ENCODE data around the gene ANKH. TPM values are rescaled to one million over a fixed set of nuclear protein-coding genes. Genes with fewer than 3 reads are reported as not detected.

The ANKH gene
- total and polyA plus RNA-seq, 2 donors (not counting 1 experiment from before 2014, with no cell fraction given): 13.7 to 71.1 TPM

DNA sequence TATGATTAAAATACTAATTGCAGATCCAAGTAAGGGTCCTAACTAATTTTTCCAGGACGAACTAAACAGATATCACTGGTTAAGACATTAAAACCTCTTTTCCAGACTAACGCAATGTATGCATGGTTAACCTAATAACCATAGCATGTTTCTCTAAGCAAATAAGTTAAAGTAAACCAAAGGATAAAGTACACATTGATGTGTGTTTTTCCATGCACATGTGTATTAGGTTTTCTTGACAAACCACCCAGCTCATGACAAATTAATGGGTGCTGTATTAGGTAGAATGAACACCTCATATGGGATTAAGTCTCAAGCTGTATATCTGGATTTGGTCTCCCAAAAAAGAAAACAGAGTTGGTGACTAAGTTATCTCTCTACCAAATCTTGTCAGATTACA, 45.6 kb downstream of the ANKH start:
- H3K27me3 Mint-ChIP-seq: no peaks in the 10 kb centered on the region
- intact Hi-C loops (cut with micrococcal nuclease): no loop called here
- H3K9me3 Mint-ChIP-seq (ENCODE audit: insufficient read depth): no peaks in the 10 kb centered on the region
- no peak for TF ChIP-seq EZH2 (IDR thresholded peaks at IDR 0.05; ENCODE audit: borderline replicate concordance, insufficient read depth, low read depth, low read length, poor library complexity, severe bottlenecking)
- TF ChIP-seq, protein P1, sequence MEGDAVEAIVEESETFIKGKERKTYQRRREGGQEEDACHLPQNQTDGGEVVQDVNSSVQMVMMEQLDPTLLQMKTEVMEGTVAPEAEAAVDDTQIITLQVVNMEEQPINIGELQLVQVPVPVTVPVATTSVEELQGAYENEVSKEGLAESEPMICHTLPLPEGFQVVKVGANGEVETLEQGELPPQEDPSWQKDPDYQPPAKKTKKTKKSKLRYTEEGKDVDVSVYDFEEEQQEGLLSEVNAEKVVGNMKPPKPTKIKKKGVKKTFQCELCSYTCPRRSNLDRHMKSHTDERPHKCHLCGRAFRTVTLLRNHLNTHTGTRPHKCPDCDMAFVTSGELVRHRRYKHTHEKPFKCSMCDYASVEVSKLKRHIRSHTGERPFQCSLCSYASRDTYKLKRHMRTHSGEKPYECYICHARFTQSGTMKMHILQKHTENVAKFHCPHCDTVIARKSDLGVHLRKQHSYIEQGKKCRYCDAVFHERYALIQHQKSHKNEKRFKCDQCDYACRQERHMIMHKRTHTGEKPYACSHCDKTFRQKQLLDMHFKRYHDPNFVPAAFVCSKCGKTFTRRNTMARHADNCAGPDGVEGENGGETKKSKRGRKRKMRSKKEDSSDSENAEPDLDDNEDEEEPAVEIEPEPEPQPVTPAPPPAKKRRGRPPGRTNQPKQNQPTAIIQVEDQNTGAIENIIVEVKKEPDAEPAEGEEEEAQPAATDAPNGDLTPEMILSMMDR (IDR thresholded peaks at IDR 0.05): no peak
- Histone ChIP-seq H3K9me3 (ENCODE audit: control extremely low read depth in 1 of 3, control insufficient read depth in 2 of 3, insufficient read depth in 1 of 3, low read length in 2 of 3) (no peaks in the 10 kb centered on the region), H3K27ac (ENCODE audit: low read length in 2 of 2) (no peak overlapping the region), H3K4me1 (ENCODE audit: control insufficient read depth in 2 of 2, insufficient read depth in 2 of 2, low read length in 2 of 2) (no peaks in the 10 kb centered on the region), H3K9ac (ENCODE audit: low read length) (no peak overlapping the region), H3K27me3 (replicated peaks in 1 of 4; ENCODE audit: control extremely low read depth in 1 of 4, control insufficient read depth in 3 of 4, insufficient read depth in 4 of 4, low read length in 3 of 4) (no peaks in the 10 kb centered on the region), H3K79me2 (ENCODE audit: control insufficient read depth, insufficient read depth, low read length) (peaks cover 6% of the 10 kb centered on the region), H3K4me2 (replicated peaks; ENCODE audit: low read depth, low read length, poor library complexity, severe bottlenecking) (no peak overlapping the region), H3K36me3 (replicated peaks in 1 of 2; ENCODE audit: control extremely low read depth in 1 of 2, control insufficient read depth in 1 of 2, extremely low read depth in 1 of 2, insufficient read depth in 2 of 2, low read length in 1 of 2) (no peaks in the 10 kb centered on the region), H2AFZ (ENCODE audit: insufficient read depth, low read depth, low read length, poor library complexity, severe bottlenecking) (no peak overlapping the region), H3K4me3 (ENCODE audit: control extremely low read depth in 1 of 5, extremely low read depth in 1 of 5, insufficient read depth in 1 of 5, low read depth in 2 of 5, low read length in 4 of 5) (no peak overlapping the region), H4K20me1 (ENCODE audit: control insufficient read depth, insufficient read depth, low read length, poor library complexity, severe bottlenecking) (no peaks in the 10 kb centered on the region)
- H3K27ac Mint-ChIP-seq: no peak overlapping the region
- ChIA-PET CTCF (no interaction called here), POLR2A (no interaction called here)
- DNase-seq (no peak), ATAC-seq (ENCODE audit: low read depth) (no peak)
- no peak overlapping the region for H3K4me3 Mint-ChIP-seq
- WGBS (ENCODE audit: insufficient coverage): no CpG with 5 or more reads among the region's 2 CpGs
- no peaks in the 10 kb centered on the region for H3K4me1 Mint-ChIP-seq

DNA sequence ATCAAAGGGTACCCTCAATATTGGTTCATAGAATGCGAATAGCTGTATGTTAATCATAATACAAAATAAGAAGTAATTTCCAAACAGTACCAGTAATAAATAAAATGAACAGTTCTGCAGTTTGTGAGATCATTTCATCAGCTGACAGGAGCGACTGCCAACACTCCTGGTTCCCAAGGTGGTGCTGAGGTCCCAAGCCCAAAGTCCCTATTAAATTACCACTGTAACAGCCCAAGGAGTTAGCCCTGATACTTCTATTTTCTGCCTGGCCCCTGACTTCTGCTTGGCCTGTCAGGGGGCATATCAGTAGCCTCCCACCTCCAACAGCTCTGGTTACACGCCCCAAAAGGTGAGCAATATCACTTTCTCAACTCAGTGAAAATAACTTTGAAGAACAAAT, 47.1 kb downstream of the ANKH start:
- H3K27me3 Mint-ChIP-seq: no peaks in the 10 kb centered on the region
- Histone ChIP-seq H4K20me1 (ENCODE audit: control insufficient read depth, insufficient read depth, low read length, poor library complexity, severe bottlenecking) (no peaks in the 10 kb centered on the region), H3K4me3 (ENCODE audit: control extremely low read depth in 1 of 5, extremely low read depth in 1 of 5, insufficient read depth in 1 of 5, low read depth in 2 of 5, low read length in 4 of 5) (no peak overlapping the region), H3K9me3 (ENCODE audit: control extremely low read depth in 1 of 3, control insufficient read depth in 2 of 3, insufficient read depth in 1 of 3, low read length in 2 of 3) (no peaks in the 10 kb centered on the region), H3K79me2 (ENCODE audit: control insufficient read depth, insufficient read depth, low read length) (peaks cover 4% of the 10 kb centered on the region), H2AFZ (ENCODE audit: insufficient read depth, low read depth, low read length, poor library complexity, severe bottlenecking) (no peak overlapping the region), H3K9ac (ENCODE audit: low read length) (no peak overlapping the region), H3K4me2 (replicated peaks; ENCODE audit: low read depth, low read length, poor library complexity, severe bottlenecking) (no peak overlapping the region), H3K27me3 (replicated peaks in 1 of 4; ENCODE audit: control extremely low read depth in 1 of 4, control insufficient read depth in 3 of 4, insufficient read depth in 4 of 4, low read length in 3 of 4) (no peaks in the 10 kb centered on the region), H3K27ac (ENCODE audit: low read length in 2 of 2) (no peak overlapping the region), H3K4me1 (ENCODE audit: control insufficient read depth in 2 of 2, insufficient read depth in 2 of 2, low read length in 2 of 2) (no peaks in the 10 kb centered on the region), H3K36me3 (replicated peaks in 1 of 2; ENCODE audit: control extremely low read depth in 1 of 2, control insufficient read depth in 1 of 2, extremely low read depth in 1 of 2, insufficient read depth in 2 of 2, low read length in 1 of 2) (no peaks in the 10 kb centered on the region)
- H3K4me1 Mint-ChIP-seq: no peaks in the 10 kb centered on the region
- H3K4me3 Mint-ChIP-seq: no peak overlapping the region
- TF ChIP-seq, protein P1 (IDR thresholded peaks at IDR 0.05): no peak
- no peak for TF ChIP-seq EZH2 (IDR thresholded peaks at IDR 0.05; ENCODE audit: borderline replicate concordance, insufficient read depth, low read depth, low read length, poor library complexity, severe bottlenecking)
- no peak for DNase-seq
- no peak overlapping the region for H3K27ac Mint-ChIP-seq
- ChIA-PET POLR2A (no interaction called here), CTCF (no interaction called here)
- 100% methylated on average over 1 of the region's 3 CpGs for WGBS (ENCODE audit: insufficient coverage)
- no peak for ATAC-seq (ENCODE audit: low read depth)
- intact Hi-C loops (cut with micrococcal nuclease): no loop called here
- no peaks in the 10 kb centered on the region for H3K9me3 Mint-ChIP-seq (ENCODE audit: insufficient read depth)
